ENCODE results near the gene KCNN4. TPM values are rescaled to one million over a fixed set of nuclear protein-coding genes. Genes with fewer than 3 reads are reported as not detected.

Gene KCNN4
- total and polyA plus RNA-seq, 2 of the 13 experiments (the other 11 are each of a cell fraction or from before 2014, with no cell fraction given), result 0.13 to 0.25 TPM

DNA sequence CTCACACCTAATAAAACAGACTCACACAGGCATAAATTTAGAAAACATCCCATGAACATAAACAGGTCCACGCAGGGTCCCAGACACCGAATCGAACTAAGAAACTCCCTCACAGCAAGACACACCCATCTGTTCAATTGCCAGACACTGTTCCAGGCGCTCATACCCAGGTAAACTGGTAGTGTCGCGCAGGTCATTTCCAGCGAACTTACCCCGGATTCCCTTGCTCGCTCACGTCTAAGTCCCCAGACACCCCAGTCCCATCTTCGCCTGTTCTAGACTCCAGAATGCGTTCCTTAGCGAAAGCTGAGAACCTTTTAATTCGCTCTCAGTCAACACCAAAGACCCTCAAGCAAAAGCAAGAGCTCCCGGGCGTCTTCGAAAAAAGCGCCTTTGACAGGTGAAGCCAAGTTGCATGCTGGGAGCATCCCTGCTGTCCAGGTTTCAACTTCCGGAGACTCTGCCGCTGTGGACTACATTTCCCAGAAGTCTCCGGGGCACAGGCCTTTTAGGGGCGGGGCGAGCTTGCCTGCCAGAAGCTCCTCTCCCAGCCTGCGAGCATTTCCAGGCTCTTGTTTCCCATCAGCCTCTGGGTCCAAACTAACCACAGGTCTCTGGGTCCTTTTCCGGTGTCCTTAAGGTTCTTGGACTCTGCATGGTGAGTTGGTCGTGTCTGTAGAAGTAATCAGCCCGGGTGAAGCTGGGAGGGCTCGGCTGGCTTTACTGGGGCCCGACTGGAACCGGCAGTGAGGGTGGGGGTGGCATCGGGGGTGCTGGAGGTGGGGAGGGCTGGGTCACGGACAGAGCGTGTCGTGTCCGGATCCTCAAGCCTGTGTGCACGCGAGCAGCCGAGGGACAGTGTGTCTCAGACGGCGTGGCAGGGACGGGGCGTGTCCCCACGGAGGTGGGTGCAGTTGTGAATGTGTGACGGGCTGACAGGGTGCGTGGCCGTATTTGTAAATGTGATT, 46.3 kb upstream of the KCNN4 start, which contains the start of gene ZNF283 (continued):
- TF ChIP-seq, protein P1, sequence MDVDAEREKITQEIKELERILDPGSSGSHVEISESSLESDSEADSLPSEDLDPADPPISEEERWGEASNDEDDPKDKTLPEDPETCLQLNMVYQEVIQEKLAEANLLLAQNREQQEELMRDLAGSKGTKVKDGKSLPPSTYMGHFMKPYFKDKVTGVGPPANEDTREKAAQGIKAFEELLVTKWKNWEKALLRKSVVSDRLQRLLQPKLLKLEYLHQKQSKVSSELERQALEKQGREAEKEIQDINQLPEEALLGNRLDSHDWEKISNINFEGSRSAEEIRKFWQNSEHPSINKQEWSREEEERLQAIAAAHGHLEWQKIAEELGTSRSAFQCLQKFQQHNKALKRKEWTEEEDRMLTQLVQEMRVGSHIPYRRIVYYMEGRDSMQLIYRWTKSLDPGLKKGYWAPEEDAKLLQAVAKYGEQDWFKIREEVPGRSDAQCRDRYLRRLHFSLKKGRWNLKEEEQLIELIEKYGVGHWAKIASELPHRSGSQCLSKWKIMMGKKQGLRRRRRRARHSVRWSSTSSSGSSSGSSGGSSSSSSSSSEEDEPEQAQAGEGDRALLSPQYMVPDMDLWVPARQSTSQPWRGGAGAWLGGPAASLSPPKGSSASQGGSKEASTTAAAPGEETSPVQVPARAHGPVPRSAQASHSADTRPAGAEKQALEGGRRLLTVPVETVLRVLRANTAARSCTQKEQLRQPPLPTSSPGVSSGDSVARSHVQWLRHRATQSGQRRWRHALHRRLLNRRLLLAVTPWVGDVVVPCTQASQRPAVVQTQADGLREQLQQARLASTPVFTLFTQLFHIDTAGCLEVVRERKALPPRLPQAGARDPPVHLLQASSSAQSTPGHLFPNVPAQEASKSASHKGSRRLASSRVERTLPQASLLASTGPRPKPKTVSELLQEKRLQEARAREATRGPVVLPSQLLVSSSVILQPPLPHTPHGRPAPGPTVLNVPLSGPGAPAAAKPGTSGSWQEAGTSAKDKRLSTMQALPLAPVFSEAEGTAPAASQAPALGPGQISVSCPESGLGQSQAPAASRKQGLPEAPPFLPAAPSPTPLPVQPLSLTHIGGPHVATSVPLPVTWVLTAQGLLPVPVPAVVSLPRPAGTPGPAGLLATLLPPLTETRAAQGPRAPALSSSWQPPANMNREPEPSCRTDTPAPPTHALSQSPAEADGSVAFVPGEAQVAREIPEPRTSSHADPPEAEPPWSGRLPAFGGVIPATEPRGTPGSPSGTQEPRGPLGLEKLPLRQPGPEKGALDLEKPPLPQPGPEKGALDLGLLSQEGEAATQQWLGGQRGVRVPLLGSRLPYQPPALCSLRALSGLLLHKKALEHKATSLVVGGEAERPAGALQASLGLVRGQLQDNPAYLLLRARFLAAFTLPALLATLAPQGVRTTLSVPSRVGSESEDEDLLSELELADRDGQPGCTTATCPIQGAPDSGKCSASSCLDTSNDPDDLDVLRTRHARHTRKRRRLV (CRISPR knock-in tag; IDR thresholded peaks at IDR 0.05), result no peak
- TF ChIP-seq ZNF331 (CRISPR knock-in tag; IDR thresholded peaks at IDR 0.05) (0 out of 2 replicates have a peak, but pooled peaks have one; percentile 22), ZEB1 (IDR thresholded peaks at IDR 0.05; ENCODE audit: insufficient replicate concordance, low read depth) (no peak), RFXAP (CRISPR knock-in tag; IDR thresholded peaks at IDR 0.05; ENCODE audit: borderline replicate concordance) (no peak), ZNF33B (CRISPR knock-in tag; IDR thresholded peaks at IDR 0.05) (no peak), REPIN1 (CRISPR knock-in tag; IDR thresholded peaks at IDR 0.05; ENCODE audit: borderline replicate concordance, low read depth) (no peak), ARNTL (CRISPR knock-in tag; IDR thresholded peaks at IDR 0.05) (no peak), ZSCAN9 (CRISPR knock-in tag; IDR thresholded peaks at IDR 0.05; ENCODE audit: borderline replicate concordance) (no peak), TSC22D2 (CRISPR knock-in tag; IDR thresholded peaks at IDR 0.05; ENCODE audit: borderline replicate concordance) (no peak), ZNF430 (CRISPR knock-in tag; IDR thresholded peaks at IDR 0.05) (no peak), ZNF816 (CRISPR knock-in tag; IDR thresholded peaks at IDR 0.05; ENCODE audit: borderline replicate concordance) (no peak), ZNF841 (CRISPR knock-in tag; IDR thresholded peaks at IDR 0.05; ENCODE audit: borderline replicate concordance) (no peak), ZBTB7A (CRISPR knock-in tag; IDR thresholded peaks at IDR 0.05) (no peak), HNRNPLL (IDR thresholded peaks at IDR 0.05; ENCODE audit: low read depth, low read length, poor library complexity, severe bottlenecking) (no peak)
- TF ChIP-seq, protein P2, sequence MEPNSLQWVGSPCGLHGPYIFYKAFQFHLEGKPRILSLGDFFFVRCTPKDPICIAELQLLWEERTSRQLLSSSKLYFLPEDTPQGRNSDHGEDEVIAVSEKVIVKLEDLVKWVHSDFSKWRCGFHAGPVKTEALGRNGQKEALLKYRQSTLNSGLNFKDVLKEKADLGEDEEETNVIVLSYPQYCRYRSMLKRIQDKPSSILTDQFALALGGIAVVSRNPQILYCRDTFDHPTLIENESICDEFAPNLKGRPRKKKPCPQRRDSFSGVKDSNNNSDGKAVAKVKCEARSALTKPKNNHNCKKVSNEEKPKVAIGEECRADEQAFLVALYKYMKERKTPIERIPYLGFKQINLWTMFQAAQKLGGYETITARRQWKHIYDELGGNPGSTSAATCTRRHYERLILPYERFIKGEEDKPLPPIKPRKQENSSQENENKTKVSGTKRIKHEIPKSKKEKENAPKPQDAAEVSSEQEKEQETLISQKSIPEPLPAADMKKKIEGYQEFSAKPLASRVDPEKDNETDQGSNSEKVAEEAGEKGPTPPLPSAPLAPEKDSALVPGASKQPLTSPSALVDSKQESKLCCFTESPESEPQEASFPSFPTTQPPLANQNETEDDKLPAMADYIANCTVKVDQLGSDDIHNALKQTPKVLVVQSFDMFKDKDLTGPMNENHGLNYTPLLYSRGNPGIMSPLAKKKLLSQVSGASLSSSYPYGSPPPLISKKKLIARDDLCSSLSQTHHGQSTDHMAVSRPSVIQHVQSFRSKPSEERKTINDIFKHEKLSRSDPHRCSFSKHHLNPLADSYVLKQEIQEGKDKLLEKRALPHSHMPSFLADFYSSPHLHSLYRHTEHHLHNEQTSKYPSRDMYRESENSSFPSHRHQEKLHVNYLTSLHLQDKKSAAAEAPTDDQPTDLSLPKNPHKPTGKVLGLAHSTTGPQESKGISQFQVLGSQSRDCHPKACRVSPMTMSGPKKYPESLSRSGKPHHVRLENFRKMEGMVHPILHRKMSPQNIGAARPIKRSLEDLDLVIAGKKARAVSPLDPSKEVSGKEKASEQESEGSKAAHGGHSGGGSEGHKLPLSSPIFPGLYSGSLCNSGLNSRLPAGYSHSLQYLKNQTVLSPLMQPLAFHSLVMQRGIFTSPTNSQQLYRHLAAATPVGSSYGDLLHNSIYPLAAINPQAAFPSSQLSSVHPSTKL (CRISPR knock-in tag; IDR thresholded peaks at IDR 0.05), result peak; percentile 15; the same call in 1 of the 2 replicates
- TF ChIP-seq, protein P3, sequence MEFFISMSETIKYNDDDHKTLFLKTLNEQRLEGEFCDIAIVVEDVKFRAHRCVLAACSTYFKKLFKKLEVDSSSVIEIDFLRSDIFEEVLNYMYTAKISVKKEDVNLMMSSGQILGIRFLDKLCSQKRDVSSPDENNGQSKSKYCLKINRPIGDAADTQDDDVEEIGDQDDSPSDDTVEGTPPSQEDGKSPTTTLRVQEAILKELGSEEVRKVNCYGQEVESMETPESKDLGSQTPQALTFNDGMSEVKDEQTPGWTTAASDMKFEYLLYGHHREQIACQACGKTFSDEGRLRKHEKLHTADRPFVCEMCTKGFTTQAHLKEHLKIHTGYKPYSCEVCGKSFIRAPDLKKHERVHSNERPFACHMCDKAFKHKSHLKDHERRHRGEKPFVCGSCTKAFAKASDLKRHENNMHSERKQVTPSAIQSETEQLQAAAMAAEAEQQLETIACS (CRISPR knock-in tag; IDR thresholded peaks at IDR 0.05), result no peak
- TF ChIP-seq, protein P4, sequence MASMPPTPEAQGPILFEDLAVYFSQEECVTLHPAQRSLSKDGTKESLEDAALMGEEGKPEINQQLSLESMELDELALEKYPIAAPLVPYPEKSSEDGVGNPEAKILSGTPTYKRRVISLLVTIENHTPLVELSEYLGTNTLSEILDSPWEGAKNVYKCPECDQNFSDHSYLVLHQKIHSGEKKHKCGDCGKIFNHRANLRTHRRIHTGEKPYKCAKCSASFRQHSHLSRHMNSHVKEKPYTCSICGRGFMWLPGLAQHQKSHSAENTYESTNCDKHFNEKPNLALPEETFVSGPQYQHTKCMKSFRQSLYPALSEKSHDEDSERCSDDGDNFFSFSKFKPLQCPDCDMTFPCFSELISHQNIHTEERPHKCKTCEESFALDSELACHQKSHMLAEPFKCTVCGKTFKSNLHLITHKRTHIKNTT (CRISPR knock-in tag; IDR thresholded peaks at IDR 0.05), result no peak
